HG03064 (cell line): ENCODE results near the gene GH1.
"Not testable (repeated sequence)": the region's sequence is repeated elsewhere in the genome, so short reads cannot be mapped to it uniquely, and the experiment has no call there.

Source experiments
- ATAC-seq: cut with Tn5 transposase; IDR thresholded peaks from one replicate; pipeline ENCODE4 v1.9.1; 2021; ENCODE audit warnings: low read depth; ENCODE audit not compliant: unreplicated experiment

GH1 gene

DNA sequence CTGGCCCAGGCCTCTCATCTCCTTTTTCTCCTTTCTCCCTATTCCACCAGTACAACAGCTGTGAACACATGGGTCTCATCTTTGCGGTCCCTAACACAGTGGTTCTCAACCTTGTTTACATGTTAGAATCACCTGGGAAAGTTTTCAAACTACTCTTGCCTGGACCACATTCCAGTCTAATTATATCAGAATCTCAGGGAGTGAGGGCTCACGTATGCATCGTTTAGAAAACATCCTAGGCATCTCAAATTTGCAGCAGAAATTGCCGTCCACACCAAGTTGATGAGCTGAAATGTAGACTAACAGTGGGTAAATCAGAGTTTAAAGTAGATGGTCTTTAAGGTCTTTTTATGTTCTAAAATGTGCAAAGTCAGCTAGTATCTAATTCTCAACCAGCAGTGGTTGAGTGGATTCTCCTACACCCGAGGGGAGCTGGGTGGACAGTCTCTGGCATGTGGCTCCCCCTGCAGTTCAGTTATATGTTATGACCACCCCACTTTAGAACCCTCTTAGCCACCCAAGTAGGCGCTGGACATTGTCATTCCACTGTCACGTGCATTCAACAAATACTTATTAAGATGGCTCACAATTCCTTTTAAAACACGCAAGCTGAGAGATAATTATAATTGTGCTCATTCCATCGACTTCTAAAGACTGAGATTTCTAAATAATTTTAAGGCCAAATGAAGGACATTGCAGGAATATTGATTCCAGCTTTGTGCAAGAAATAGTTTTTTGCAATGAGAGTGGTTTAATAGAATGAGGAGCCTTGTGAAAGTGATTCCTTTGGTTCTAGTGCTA, 48.9 kb downstream of the GH1 start:
- ATAC-seq, result not testable (repeated sequence)
